ENCODE data around the gene RHOJ.
"Not testable (repeated sequence)": the region's sequence is repeated elsewhere in the genome, so short reads cannot be mapped to it uniquely, and the experiment has no call there.

Gene RHOJ

DNA sequence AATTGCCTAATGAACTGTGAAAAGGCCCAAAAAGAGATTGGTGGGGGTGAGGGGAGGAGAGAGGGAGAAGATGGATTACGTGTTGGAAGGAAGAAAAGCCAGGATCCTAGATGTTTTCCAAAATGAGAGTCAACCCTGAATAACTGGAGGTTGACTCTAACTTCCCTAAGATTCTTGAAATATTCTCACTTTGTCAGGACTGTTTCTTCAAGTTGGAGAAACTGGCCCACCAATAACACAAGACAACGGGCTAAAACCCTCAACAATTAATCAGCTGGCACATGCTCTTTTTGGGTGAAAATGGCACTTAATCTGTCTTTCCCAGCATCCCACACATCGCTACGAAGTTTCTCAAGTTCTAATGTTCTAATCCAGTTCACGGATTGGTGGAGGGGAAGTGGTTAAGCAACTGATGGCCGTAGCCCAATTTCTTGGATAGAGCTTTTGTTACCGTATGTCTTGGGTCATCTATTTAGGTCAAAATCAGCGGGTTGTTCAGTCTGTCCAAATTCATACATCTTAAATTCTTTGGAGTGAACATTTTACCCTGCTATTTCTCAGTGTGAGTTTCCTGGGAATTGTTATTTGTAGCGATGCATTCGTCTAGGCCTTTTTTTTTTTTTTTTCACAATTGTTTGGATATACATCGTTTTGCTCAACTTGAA is 65.5 kb downstream of the RHOJ start:
- DNase-seq, result no peak

DNA sequence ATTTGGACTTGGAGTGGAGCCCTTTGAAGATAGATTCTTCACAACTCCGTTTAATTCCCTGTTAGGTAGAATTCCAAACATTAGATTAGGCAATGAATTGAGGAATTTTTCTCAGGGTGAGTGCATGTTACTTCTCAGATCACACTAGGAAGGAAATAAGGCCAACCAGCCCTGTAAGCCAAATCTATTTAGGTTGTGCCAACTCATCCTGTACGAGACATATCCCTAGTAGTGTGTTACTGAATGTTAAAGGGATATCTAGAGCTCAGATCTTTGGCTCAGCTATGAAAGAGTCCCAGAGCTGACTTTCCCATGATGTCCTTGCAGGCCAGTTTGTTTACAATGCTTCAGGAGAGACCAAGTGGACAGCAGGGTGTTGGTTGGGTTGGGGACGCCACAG is 68.9 kb downstream of the RHOJ start:
- no peak for DNase-seq

DNA sequence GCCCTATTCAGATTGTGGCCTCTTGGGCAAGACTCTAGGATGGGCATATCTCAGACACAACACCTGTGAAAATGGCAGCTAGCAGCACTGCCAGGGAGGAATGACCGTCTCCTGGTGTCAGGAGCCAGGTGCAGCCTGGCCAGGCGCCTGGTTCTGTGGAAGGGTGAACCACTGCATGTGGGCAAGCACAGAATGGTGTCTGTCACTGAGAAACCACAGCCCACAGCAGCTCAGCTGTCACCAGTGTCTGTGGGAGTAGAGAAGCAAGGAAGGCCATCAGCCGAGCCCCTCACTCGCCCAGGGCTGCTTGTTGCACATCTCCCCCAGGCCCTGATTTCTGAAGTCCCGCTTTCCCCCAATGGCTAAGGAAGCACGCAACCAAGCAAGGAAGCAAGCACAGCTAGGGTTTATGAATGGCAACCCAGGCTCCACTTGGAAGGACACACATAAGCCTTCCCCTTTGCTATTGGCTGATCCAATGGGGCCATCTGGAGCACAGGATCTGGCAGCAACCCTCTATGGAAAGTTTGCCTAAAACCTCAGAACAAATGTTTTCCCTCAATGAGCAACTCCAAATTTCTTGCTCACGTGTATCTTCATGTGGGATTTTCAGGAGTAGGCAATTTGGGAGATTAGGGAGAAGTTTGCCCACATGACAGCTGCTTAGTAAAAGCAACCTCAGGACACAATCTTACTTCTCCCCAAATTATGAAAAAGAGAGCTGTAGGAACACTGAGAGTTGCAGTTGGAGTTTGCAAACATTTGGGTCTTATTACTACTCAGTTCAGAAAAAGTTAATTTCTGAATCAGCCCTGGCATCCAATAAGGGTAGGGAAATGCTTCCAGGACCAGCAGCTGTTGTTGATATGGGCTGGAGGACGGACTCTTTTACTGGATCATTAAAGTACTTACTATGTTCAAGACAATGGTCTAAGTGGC is 69.7 kb downstream of the RHOJ start:
- DNase-seq, result peak; percentile 59

DNA sequence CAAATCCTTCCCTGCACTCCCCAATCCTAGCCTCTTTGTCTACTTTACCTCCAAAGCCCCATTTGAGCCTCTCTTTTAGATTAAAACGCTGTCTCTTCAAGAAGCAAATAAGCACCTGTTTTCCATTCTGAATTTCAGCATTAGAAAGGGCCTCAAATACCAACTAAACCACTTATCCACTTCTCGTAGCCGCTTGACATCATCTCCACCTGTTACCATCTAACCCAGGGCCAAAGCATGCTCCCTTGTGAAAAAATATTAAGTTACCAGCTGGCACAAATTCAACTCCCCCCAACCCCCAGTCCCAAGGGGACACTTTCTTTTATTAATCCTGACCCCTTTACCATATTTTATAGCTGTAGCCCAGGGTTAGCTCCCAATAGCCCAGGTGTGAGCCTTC is 71.4 kb downstream of the RHOJ start:
- no peak for DNase-seq

DNA sequence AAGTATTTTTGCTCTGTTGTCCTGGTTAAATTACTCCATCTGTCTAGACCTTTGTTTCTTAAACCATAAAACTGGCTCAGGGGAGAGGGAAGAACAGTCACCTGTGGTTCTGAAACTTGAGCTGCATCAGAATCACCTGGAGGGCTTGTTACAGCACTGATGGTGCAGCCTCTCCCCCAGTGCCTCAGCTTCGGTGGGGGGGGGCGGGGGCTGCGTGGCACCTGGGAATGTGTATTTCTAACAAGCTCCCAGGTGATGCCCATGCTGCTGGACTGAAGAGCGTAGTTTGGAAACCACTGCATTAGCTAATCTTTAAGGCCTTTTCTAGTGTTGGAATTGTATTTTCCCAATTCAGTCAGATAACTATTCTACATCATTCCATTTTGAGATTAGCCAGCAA is 71.8 kb downstream of the RHOJ start:
- no peak for DNase-seq

DNA sequence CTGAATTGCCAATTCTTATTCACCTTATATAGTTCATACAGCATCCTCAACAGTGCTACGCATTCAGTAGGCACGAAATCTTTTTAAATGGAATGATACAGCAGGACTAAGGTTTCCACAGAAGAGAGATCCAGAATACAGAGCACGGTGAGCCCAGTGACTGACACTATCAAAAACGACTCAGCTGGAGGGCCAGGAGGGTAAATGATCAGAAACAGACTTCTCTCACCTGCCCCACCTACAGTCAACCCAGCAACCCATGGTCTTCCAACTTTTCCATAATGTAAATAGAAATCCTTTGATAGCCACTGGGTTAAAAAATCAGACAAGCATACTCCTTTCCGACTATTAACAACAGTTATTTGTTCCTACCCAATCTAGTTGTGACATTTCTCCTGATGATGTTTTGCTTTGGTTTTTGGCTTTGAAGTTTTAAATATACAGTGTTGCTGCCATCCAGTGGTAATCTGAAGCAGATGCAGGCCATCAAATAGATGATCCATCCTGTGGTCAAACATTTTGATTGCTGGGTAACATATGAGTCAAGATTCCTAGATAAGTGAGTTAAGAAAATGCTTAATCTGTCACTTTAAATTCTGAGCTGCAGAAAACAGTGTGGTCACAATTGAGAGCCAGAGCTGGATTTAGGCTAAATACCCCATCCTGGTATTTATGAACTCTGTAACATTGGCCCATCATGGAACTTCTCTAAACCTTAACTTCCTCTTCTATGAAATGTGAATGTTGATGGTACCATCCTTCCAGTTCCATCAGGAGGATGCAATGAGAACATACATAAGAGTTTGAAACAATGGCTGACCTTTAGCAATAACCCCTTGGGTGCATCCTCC is 72.5 kb downstream of the RHOJ start:
- DNase-seq, result no peak

DNA sequence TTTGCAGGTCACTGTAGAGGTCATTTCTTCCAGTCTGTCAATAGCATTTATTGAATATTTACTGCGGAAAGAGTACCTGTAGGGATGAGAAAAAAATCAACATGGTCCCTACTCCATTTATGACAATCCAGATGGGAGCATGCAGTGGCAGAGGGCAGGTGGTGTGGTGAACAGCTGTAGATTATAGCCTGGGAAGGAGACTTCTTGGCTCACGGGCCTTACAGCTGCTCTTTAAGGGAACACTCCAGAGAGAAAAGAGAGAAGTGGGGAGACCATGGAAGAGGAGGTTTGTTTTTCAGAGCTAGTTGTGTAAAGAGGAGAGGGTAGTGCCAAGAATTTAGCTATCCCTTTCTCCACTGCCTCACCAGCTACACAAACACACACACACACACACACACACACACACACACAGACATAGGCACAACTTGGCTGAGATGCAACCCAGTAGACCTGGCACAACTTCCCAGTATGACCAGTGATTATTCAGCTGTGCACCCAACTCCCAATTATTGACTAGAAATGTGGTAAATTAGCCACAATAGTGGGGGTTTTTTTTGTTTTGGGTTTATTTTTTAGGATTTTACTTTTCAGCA is 73.4 kb downstream of the RHOJ start:
- no peak for DNase-seq

DNA sequence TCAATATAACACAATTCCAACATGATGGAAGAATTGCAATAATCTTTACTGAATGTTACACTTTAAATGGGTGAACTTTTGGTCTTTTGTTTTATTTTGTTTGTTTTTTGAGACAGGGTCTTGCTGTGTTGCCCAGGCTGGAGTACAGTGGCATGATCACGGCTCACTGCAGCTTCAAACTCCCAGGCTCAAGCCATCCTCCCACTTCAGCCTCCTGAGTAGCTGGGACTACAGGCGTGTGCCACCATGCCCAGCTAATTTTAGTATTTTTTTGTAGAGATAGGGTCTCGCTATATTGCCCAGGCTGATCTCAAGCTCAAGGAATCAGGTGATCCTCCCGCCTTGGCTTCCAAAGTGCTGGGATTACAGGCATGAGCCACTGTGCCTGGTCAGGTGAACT is 75.7 kb downstream of the RHOJ start:
- DNase-seq, result not testable (repeated sequence)

DNA sequence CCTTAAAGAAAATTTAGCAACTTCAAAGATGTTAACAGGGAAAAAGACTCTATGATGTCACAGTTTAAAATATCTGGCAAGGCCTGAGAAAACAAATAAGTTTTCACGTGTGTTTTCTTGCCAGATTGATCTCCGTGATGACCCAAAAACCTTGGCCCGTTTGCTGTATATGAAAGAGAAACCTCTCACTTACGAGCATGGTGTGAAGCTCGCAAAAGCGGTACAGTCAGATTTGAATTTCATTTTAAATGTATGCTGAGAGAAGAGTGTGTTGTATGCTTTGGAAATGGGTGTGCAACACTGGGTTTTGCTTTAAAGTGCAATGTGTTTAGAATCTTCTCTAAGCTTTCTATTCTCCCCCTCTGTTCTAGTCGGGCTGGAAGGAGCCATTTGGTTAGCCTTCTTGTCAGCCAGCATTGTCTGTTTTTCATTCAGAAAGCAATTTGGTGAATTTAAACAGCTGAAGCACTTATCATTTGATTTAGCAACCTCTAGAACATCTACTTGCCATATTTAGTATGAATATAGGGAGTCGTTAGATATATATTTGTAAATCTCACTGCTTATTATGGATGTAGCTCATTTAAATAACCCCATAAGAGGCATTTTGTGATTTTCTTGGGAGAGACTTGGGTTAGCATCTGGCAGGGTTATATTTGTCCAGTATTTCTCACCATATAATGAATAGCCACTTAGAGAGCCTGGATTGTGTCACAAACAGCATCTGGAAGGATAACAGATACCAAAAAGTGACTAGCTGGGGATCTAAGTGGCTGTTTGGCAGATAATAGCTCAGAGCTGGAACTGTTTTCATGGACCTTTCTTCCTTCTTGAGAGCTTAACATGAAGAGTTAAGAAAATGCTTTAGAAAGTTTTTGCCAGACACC is 79.0 kb downstream of the RHOJ start:
- DNase-seq, result no peak

DNA sequence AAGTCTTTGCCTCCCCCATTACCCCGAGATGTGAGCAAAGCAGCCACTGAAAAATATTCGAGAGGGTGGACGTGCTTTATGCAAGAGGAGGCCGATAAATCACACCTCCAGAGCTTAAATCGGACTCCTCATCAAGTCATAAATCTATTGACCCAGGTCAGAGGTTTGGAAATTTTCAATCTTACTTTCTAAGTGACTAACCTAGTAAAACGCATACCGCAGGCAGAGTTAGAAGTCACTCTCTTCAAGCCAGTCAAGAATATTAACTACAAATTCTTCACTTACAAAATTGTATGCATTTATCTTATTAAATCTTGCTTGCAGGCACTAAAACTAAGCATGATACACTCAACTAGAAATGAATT is 79.6 kb downstream of the RHOJ start:
- DNase-seq, result no peak

DNA sequence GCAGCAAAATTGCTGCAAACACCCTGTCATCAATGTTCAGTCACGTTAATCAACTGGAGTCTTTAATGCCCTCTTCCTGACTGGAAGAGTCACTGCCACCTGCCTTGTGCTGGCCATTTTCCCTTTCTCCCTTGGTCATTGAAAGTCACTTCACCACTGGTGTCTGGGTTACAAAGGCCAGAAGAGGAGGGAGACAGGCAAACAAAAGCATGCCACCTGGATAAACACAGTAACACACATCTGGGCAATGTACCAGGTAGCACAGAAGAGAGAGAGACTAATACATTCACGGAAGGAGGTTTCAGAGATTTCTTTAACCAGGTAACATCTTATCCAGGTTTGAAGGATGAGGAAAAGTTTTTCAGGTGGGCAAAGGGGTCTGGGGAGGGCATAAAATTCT is 81.8 kb downstream of the RHOJ start:
- no peak for DNase-seq

DNA sequence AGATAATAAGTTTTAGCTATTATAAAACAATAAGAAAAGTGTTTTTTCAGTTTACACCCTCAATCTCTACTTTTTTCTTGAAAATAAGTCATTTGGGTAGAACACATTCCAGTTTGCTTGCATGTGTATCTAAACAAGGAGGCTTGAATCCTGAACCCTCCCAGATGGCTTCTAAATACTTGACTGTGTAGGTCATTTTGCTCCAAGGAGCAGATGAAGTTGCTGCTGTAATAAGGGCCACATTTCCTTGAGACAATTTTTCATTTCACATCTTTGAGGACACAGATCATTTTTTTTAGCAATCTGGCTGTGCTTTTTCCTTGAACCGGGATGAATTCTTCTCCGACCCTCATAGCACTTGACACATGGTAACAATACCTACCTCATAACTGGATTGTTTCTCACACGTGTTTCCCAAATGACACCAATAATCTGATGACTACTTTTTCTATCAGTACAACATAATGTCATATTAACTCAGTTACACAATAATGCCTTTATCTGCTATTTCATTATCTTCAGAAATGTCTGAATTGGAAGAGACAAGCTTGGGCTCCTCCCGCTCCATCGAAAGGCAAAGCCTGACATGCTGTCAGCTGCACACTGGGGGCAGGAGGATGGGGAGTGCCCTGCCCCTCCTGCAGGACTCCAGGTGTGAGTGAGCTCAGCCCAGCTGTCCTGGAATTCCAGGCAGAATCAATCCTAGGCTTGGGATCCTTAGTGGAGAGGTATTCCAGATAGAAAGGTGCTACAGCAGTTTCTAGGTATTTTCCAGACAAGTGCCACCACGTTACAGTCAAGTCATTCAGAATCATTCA is 83.6 kb downstream of the RHOJ start:
- DNase-seq, result no peak

DNA sequence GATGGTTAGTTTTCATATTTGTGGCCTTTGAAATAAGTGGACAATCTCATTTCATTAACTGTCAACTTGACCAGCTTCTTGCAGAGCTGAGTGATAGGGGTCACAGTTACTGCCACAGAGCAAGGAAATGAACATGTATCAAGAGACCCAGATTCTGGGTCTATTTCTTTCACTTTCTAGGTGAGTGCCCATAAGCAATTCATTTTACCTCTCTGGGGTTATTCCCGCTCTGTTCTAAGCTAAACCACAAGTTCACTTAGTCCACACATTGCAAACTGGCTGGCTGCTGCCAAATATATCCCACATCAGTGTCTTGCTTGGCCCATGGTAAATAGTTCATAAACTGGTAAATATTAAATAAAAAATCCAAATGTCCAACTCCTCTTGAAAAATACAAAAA is 84.6 kb downstream of the RHOJ start:
- DNase-seq, result no peak

DNA sequence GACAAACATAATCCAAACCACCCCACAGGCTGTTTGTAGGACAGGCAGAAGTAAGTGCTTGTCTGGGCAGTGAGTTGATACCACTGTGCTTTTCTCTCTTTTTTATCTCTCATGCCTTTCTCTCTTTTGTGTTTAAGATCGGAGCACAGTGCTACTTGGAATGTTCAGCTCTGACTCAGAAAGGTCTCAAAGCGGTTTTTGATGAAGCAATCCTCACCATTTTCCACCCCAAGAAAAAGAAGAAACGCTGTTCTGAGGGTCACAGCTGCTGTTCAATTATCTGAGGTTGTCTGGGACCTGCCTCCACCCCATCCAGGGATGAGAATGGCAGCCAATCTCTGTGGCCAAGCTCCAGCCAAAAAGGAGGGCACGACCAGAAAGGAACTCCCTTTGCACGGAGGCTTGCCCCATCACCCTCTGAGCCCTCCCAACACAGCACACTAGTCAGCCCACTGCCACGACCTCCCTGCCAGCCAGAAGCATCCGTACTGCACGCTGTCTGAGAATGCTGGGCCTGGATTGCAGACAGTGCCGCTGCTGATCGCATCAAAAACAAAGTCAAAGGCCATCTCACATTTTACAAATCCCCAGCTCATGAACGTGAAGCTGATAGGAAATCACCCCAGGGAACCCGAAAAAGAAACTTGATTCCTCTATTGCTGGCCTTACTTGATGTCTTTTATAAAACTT is 86.6 kb downstream of the RHOJ start:
- DNase-seq, result no peak

DNA sequence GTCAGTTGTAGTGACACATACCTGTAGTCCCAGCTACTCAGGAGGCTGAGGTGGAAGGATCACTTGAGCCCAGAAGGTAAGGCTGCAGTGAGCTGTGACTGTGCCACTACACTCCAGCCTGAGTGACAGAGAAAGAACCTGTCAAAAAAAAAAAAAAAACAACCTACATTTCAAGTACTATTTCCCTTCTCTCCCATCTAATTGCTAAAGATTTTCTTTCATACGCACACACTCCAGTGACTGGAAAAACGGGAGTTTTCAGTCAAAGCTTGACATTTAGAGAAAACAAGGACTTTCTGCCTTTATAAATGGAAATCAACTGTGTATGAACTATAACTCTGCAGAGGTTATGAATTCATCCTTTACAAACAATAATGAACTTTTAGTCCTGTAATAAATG is 88.6 kb downstream of the RHOJ start:
- DNase-seq, result no peak

DNA sequence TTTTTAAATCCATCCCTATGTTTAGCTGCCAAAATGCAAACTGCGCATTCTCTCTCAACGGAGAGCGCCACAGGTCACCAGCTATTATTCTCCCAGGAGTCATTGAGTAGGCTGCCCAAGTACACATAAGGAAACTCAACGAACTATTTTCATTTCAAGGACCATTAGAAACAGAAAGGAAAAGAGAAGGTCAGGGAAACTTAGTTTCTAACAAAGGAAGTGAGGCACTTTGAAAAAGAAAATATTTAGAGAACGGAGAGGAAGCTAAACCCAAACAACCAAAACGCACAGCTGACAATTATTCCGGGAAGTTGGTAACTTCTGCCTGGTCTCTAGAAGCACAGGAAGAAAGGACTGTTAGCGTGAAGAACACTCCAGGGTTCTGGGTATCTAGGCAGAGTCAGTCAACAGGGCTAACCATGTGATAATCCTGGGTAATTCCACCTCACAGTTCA is 91.0 kb downstream of the RHOJ start:
- DNase-seq, result no peak

DNA sequence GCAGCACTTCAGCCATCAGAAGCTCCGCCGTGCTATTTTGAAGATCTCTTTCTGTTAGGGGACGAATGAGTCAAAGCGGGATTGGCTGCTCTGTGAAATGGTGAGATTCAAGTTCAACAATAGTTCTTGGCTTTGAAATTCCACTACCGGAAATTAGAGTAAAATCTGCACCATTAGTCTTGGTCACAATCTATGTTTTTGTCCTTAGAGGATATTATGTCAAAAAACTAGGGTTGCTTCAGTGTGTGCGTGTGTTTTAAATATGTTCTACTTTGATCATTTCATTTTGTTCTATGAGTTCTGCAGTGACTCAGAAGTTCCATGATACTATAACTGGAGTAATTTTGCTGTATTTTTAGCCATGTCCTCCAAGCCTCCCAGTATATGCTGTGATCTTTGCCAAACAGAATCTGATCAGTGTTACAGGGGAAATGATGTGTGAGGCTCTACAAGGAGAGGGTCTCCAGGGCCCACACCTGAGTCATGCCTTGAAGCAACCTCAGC is 91.9 kb downstream of the RHOJ start:
- no peak for DNase-seq

DNA sequence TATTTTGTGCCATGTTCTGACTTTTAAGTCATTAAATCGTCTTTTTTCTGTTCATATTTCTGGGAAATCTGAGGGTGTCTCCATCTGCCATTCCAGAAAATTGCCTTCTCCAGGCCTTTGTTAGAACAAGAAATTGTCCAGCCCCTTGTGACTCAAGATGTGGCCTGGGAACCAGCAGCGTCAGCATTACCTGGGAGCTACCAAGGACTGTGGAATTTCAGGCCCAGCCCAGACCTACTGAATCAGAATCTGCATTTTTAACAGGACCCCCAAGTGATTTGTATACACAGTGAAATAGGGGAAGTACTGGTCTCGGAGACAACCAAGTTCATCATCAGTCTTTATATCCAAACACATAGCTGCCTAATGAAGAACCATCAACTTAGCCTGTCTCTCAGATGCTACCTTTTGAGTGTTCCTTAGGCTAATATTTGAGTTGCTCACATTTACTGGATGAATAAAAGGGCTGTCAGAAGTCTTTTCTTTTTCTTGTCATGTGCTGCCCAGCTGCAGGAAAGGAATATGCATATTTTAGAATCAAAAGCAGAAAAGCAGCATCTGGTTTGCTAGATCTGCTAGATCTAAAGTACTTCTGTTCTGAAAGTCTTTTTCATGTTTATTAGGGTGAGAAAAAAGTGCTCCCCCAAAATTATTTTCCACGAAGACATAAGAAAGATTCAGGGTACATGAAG is 93.3 kb downstream of the RHOJ start:
- DNase-seq, result no peak

DNA sequence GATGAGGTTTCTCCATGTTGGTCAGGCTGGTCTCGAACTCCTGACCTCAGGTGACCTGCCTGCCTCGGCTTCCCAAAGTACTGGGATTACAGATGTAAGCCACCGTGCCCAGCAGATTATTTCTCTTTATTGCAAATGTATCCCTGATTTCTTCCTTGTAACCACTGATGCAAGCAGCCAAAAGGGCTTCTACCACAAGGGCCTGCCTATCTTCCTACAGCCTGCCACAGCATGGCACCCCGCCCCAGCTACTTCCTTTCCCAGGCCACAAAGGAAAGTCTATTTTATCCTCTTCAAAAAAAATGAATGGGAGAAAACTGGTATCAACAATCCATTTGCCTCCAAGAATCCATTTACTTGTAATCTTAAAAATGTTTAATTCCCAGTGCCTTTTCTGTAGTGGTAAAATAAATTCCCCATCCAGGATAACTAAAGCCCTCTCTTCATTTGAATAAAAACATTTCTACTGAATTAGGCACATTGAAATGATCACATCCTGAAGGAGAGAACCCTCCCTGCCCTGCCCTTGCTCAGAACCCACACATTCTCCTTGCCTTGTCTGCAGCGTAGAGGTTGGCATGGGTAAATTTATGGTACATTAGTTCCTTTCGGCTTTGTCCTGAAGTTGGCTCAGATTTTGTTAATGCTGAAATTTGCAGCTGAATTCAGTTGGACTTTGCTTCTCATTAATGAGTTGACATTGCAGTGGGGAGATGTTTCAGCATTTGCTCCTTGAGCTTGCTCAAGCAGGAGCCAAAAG is 95.3 kb downstream of the RHOJ start:
- DNase-seq, result no peak

Data from right forelimb (tissue), 1 donor.